ENCODE measurements around the gene PDE1C.

PDE1C gene

GRCh38 chr7:31710171-31710570 is 360.0 kb downstream of the PDE1C start:
- TF ChIP-seq CTCF (IDR thresholded peaks at IDR 0.05): no peak
- no peak for DNase-seq (ENCODE audit: low spot score)
- Histone ChIP-seq H3K4me3 (no peak overlapping the region), H3K27ac (no peak overlapping the region)

GRCh38 chr7:31707089-31707488 is 363.1 kb downstream of the PDE1C start:
- no peak overlapping the region for H3K27ac ChIP-seq
- H3K4me3 ChIP-seq: no peak overlapping the region
- TF ChIP-seq CTCF (IDR thresholded peaks at IDR 0.05): no peak
- DNase-seq (ENCODE audit: low spot score): no peak

- DNase-seq (ENCODE audit: low spot score): no peak
- H3K4me3 ChIP-seq: no peak overlapping the region
- no peak overlapping the region for H3K27ac ChIP-seq
- no peak for TF ChIP-seq CTCF (IDR thresholded peaks at IDR 0.05)
Measured at GRCh38 chr7:31705377-31705776, 364.8 kb downstream of the PDE1C start.

- Histone ChIP-seq H3K27ac (no peak overlapping the region), H3K4me3 (no peak overlapping the region)
- no peak for DNase-seq (ENCODE audit: low spot score)
- TF ChIP-seq CTCF (IDR thresholded peaks at IDR 0.05): no peak
Measured at GRCh38 chr7:31702354-31702753, 367.9 kb downstream of the PDE1C start.
